B cell (primary cell): ENCODE measurements around the gene MAP3K21. TPM values are rescaled to one million over a fixed set of nuclear protein-coding genes. Genes with fewer than 3 reads are reported as not detected.

Source experiments
- ATAC-seq: fragments of 200-7000 bp; cut with Tn5 transposase; one replicate; pipeline ENCODE4 v1.10.0; 2021; ENCODE audit warnings: low read depth, mild to moderate bottlenecking, moderate number of reproducible peaks, moderate library complexity
- CTCF ChIA-PET: fragments of 350-600 bp; sonication (Branson Sonifier 250); formaldehyde crosslinking; loops from one replicate; lab custom pipeline; 2021; ENCODE audit warnings: antibody characterized with exemption, inconsistent platforms; lab: Charles Lee
- POLR2A ChIA-PET: fragments of 350-600 bp; sonication (Branson Sonifier 250); formaldehyde crosslinking; loops from one replicate; lab custom pipeline; 2021; ENCODE audit warnings: antibody characterized with exemption; lab: Charles Lee
- DNase-seq: peaks from one replicate; pipeline ENCODE4 v3.0.0; 2013
- H2AFZ ChIP-seq: 2 replicates; pipeline ENCODE4 v1.6.1; 2012; ENCODE audit warnings: mild to moderate bottlenecking, low read depth, low read length; ENCODE audit not compliant: insufficient read depth, poor library complexity, severe bottlenecking
- H3K27ac ChIP-seq, 2 donors: 1 replicate in 1 of 2; 2 replicates in 1 of 2; pipeline ENCODE4 v1.5.1; 2012 to 2013; ENCODE audit warnings: low read length in 2 of 2, mild to moderate bottlenecking in 2 of 2, moderate library complexity in 1 of 2
- H3K27me3 ChIP-seq, 4 experiments: fragments of 200-600 bp in 1 of 4; sonication (generic) in 1 of 4; replicated peaks in 1 of 4; 1 replicate in 2 of 4; 2 replicates in 2 of 4; pipeline versions ENCODE4 v1.6.1 to v1.7.0; 2013 to 2016; ENCODE audit warnings: low read length in 3 of 4, mild to moderate bottlenecking in 2 of 4, mixed read lengths in 1 of 4, moderate library complexity in 1 of 4; ENCODE audit not compliant: insufficient read depth in 4 of 4, control insufficient read depth in 3 of 4; ENCODE audit errors: control extremely low read depth in 1 of 4
- H3K36me3 ChIP-seq, 2 experiments: replicated peaks in 1 of 2; 1 replicate in 1 of 2; 2 replicates in 1 of 2; pipeline versions ENCODE4 v1.6.1 to v1.7.1; 2013; ENCODE audit warnings: low read length in 1 of 2; ENCODE audit not compliant: insufficient read depth in 2 of 2, control insufficient read depth in 1 of 2; ENCODE audit errors: control extremely low read depth in 1 of 2, extremely low read depth in 1 of 2
- H3K4me1 ChIP-seq, 2 donors: fragments of 200-600 bp in 1 of 2; sonication (generic) in 1 of 2; 1 replicate in 1 of 2; 2 replicates in 1 of 2; pipeline versions ENCODE4 v1.5.1 to v1.6.1; 2013 to 2017; ENCODE audit warnings: low read length in 2 of 2; ENCODE audit not compliant: control insufficient read depth in 2 of 2, insufficient read depth in 2 of 2
- H3K4me2 ChIP-seq: replicated peaks from 2 replicates; pipeline ENCODE3; 2012; ENCODE audit warnings: mild to moderate bottlenecking, low read depth, low read length; ENCODE audit not compliant: poor library complexity, severe bottlenecking
- H3K4me3 ChIP-seq, 5 experiments: fragments of 200-600 bp in 1 of 5; sonication (generic) in 1 of 5; 1 replicate in 3 of 5; 2 replicates in 2 of 5; pipeline versions ENCODE4 v1.5.1 to v1.7.0; 2011 to 2016; ENCODE audit warnings: low read length in 4 of 5, mild to moderate bottlenecking in 4 of 5, low read depth in 2 of 5, control low read depth in 1 of 5, moderate library complexity in 1 of 5; ENCODE audit not compliant: insufficient read depth in 1 of 5; ENCODE audit errors: control extremely low read depth in 1 of 5, extremely low read depth in 1 of 5
- H3K79me2 ChIP-seq: fragments of 200-600 bp; sonication (generic); one replicate; pipeline ENCODE4 v1.6.0; 2016; ENCODE audit warnings: low read length; ENCODE audit not compliant: control insufficient read depth, insufficient read depth
- H3K9ac ChIP-seq: fragments of 200-600 bp; sonication (generic); 2 replicates; pipeline ENCODE4 v1.6.1; 2017; ENCODE audit warnings: mild to moderate bottlenecking, low read length, moderate library complexity
- H3K9me3 ChIP-seq, 3 donors: one replicate each; pipeline versions ENCODE4 v1.6.1 to v1.7.1; 2013; ENCODE audit warnings: low read length in 2 of 3; ENCODE audit not compliant: control insufficient read depth in 2 of 3, insufficient read depth in 1 of 3; ENCODE audit errors: control extremely low read depth in 1 of 3
- H4K20me1 ChIP-seq: 2 replicates; pipeline ENCODE4 v1.6.0; 2012; ENCODE audit warnings: mild to moderate bottlenecking, low read length; ENCODE audit not compliant: insufficient read depth, control insufficient read depth, poor library complexity, severe bottlenecking
- H3K27ac Mint-ChIP-seq: one replicate; pipeline ENCODE4 v1.8.0; 2021; ENCODE audit warnings: mixed read lengths
- H3K27me3 Mint-ChIP-seq: one replicate; pipeline ENCODE4 v1.8.0; 2021; ENCODE audit warnings: mixed read lengths
- H3K4me1 Mint-ChIP-seq: one replicate; pipeline ENCODE4 v1.8.0; 2021; ENCODE audit warnings: mixed read lengths
- H3K4me3 Mint-ChIP-seq: one replicate; pipeline ENCODE4 v1.8.0; 2021; ENCODE audit warnings: mixed read lengths
- H3K9me3 Mint-ChIP-seq: one replicate; pipeline ENCODE4 v1.8.0; 2022; ENCODE audit warnings: mixed read lengths; ENCODE audit not compliant: insufficient read depth
- EZH2 ChIP-seq: IDR thresholded peaks from 2 replicates; pipeline ENCODE4 v1.6.1; 2012; ENCODE audit warnings: borderline replicate concordance, low read depth, mild to moderate bottlenecking, moderate library complexity, low read length; ENCODE audit not compliant: insufficient read depth, poor library complexity, severe bottlenecking
- WGBS: methylation state at CpG from one replicate; pipeline ENCODE4 v1.1.5; 2013; ENCODE audit warnings: missing lambda C conversion rate; ENCODE audit not compliant: insufficient coverage; 5-methylcytosine and 5-hydroxymethylcytosine counted together
- intact Hi-C: fragments of 100-400 bp; cut with micrococcal nuclease; formaldehyde crosslinking; loops from one replicate; pipeline ENCODE4 v1.10.0; 2022
- polyA plus RNA-seq: library from polyadenylated mRNA; depleted of rRNA; stranded (reverse); fragments of >200 nt; gene quantifications from 2 replicates; pipeline ENCODE4 v1.2.3, GENCODE V29; 2012
- total RNA-seq, 2 donors: library from RNA; stranded (reverse); fragments of 120-200 nt in 1 of 2; gene quantifications; 1 replicate in 1 of 2; 2 replicates in 1 of 2; pipeline versions ENCODE4 v1.2.3 to v1.2.4, GENCODE V29; 2013 to 2022
- TF ChIP-seq, protein P1 (sequence below): fragments of 200-600 bp; IDR thresholded peaks from one replicate; pipeline ENCODE4 v1.8.0; 2022; ENCODE audit warnings: antibody characterized with exemption, mild to moderate bottlenecking

MAP3K21 gene
- total and polyA plus RNA-seq, 2 donors (not counting 1 experiment from before 2014, with no cell fraction given), result 1.5 to 3.7 TPM

DNA sequence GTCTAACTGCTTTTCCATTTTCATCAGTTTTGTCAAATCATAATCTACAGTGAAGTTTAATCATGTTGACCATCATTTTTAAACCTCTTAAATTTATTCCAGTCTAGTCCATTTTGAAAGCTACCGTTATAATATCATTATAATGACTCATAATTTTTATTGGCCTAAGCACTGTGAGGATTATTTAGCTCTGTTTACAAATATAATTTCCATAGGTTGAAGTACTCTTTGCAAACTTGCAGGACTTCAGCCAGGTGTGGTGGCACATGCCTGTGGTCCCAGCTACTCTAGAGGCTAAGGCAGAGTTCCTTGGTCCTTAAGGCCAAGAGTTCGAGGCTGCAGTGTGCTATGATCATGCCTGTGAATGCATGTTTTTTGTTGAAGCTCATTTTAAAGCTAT lies 54.3 kb downstream of the MAP3K21 start:
- H3K9me3 Mint-ChIP-seq, result peaks cover 2% of the 10 kb centered on the region
- H3K9ac ChIP-seq, result no peak overlapping the region
- H3K27me3 ChIP-seq, result no peaks in the 10 kb centered on the region
- H3K4me1 Mint-ChIP-seq, result no peaks in the 10 kb centered on the region
- no peak overlapping the region for H3K27ac Mint-ChIP-seq
- POLR2A ChIA-PET, result no interaction called here
- H3K4me3 ChIP-seq, result no peak overlapping the region
- no peak for DNase-seq
- no peaks in the 10 kb centered on the region for H3K4me1 ChIP-seq
- no peaks in the 10 kb centered on the region for H4K20me1 ChIP-seq
- no peaks in the 10 kb centered on the region for H3K36me3 ChIP-seq
- intact Hi-C loops, result no loop called here
- H3K27ac ChIP-seq, result no peak overlapping the region
- TF ChIP-seq, protein P1, sequence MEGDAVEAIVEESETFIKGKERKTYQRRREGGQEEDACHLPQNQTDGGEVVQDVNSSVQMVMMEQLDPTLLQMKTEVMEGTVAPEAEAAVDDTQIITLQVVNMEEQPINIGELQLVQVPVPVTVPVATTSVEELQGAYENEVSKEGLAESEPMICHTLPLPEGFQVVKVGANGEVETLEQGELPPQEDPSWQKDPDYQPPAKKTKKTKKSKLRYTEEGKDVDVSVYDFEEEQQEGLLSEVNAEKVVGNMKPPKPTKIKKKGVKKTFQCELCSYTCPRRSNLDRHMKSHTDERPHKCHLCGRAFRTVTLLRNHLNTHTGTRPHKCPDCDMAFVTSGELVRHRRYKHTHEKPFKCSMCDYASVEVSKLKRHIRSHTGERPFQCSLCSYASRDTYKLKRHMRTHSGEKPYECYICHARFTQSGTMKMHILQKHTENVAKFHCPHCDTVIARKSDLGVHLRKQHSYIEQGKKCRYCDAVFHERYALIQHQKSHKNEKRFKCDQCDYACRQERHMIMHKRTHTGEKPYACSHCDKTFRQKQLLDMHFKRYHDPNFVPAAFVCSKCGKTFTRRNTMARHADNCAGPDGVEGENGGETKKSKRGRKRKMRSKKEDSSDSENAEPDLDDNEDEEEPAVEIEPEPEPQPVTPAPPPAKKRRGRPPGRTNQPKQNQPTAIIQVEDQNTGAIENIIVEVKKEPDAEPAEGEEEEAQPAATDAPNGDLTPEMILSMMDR, result no peak
- no peak for TF ChIP-seq EZH2
- H3K4me3 Mint-ChIP-seq, result no peak overlapping the region
- H3K79me2 ChIP-seq, result no peaks in the 10 kb centered on the region
- WGBS, result no CpG with 5 or more reads among the region's 2 CpGs
- H2AFZ ChIP-seq, result no peak overlapping the region
- CTCF ChIA-PET, result interaction anchor here (0.6 to 3.1 kb wide), 2 partner anchors 12 to 145 kb away, joined by 3 to 9 read pairs; no protein-coding TSS in a partner anchor
- no peak overlapping the region for H3K4me2 ChIP-seq
- no peaks in the 10 kb centered on the region for H3K27me3 Mint-ChIP-seq
- H3K9me3 ChIP-seq, result peaks cover 0 to 5% (median 0%) of the 10 kb centered on the region in 3 donors
- no peak for ATAC-seq

DNA sequence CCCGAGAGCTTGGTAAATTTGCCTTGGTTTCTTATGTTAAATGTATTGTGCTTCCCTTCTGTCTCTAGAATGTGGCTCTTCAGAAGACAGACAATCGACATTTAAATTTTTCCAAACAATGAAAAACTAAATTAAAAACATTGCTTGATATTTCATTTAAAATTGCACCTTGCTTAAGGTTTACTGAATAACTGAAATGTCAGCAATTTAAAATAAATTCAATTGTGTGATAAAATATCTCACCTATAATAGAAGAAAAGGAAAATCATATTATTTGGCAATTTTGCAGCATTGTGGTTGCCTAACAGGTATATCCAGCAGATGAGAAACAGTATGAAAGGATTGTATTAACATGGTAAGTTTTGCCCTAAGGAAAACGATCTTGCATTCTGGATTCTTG lies 56.5 kb downstream of the MAP3K21 start:
- Mint-ChIP-seq H3K9me3 (peaks cover 2% of the 10 kb centered on the region), H3K27me3 (peaks cover 2% of the 10 kb centered on the region), H3K4me1 (no peaks in the 10 kb centered on the region), H3K27ac (no peak overlapping the region), H3K4me3 (no peak overlapping the region)
- H3K4me2 ChIP-seq, result no peak overlapping the region
- H3K4me3 ChIP-seq, result no peak overlapping the region
- H3K27me3 ChIP-seq, result no peaks in the 10 kb centered on the region
- CTCF ChIA-PET, result interaction anchor here (3.1 kb wide), 1 partner anchor 10 kb away, joined by 9 read pairs; no protein-coding TSS in a partner anchor
- WGBS, result 100% methylated on average over 1 of the region's 3 CpGs
- ATAC-seq, result no peak
- no peak overlapping the region for H3K9ac ChIP-seq
- H3K27ac ChIP-seq, result no peak overlapping the region
- intact Hi-C loops, result no loop called here
- no peaks in the 10 kb centered on the region for H3K79me2 ChIP-seq
- H3K9me3 ChIP-seq, result peaks cover 0 to 5% (median 0%) of the 10 kb centered on the region in 3 donors
- no peak overlapping the region for H2AFZ ChIP-seq
- TF ChIP-seq, protein P1, result no peak
- TF ChIP-seq EZH2, result no peak
- H3K36me3 ChIP-seq, result no peaks in the 10 kb centered on the region
- DNase-seq, result no peak
- no peaks in the 10 kb centered on the region for H3K4me1 ChIP-seq
- H4K20me1 ChIP-seq, result no peaks in the 10 kb centered on the region
- POLR2A ChIA-PET, result no interaction called here
